Measurements from ENCODE around the gene CAMTA1. TPM values are rescaled to one million over a fixed set of nuclear protein-coding genes. Genes with fewer than 3 reads are reported as not detected.

Gene CAMTA1
- total RNA-seq, 6 donors from 2014 or later, result 38.8 to 74.0 (median 46.1) TPM

GRCh38 chr1:7008975-7009740 is 223.9 kb downstream of the CAMTA1 start:
- WGBS, 2 donors, result 79 to 88% methylated on average over 8 to 17 of the region's 18 CpGs
- no peaks in the 10 kb centered on the region for H3K36me3 ChIP-seq
- H3K4me3 ChIP-seq, result no peak overlapping the region
- H3K27me3 ChIP-seq, result no peaks in the 10 kb centered on the region
- ATAC-seq (ENCODE audit: low FRiP score in 2 of 2) (no peak), DNase-seq (peak in 1 of 2 donors; percentile 54)
- no peaks in the 10 kb centered on the region for H3K9me3 ChIP-seq
- no peak for TF ChIP-seq EP300 (IDR thresholded peaks at IDR 0.05)
- TF ChIP-seq POLR2AphosphoS5 (IDR thresholded peaks at IDR 0.05), result no peak
- no peak for TF ChIP-seq CTCF (IDR thresholded peaks at IDR 0.05)
- no peak for TF ChIP-seq POLR2A (IDR thresholded peaks at IDR 0.05)
- no peak overlapping the region for H3K27ac ChIP-seq
- no peaks in the 10 kb centered on the region for H3K4me1 ChIP-seq

- H3K36me3 ChIP-seq, result no peaks in the 10 kb centered on the region
- no peak overlapping the region for H3K4me3 ChIP-seq
- TF ChIP-seq EP300 (IDR thresholded peaks at IDR 0.05) (no peak), POLR2A (IDR thresholded peaks at IDR 0.05) (no peak), POLR2AphosphoS5 (IDR thresholded peaks at IDR 0.05) (no peak), CTCF (IDR thresholded peaks at IDR 0.05) (no peak)
- H3K4me1 ChIP-seq, result no peaks in the 10 kb centered on the region
- ATAC-seq (ENCODE audit: low FRiP score in 2 of 2) (no peak), DNase-seq (peak in 1 of 2 donors; percentile 51)
- WGBS, 2 donors, result 79 to 80% methylated on average over 11 to 13 of the region's 16 CpGs
- no peak overlapping the region for H3K27ac ChIP-seq
- H3K9me3 ChIP-seq, result no peaks in the 10 kb centered on the region
- H3K27me3 ChIP-seq, result no peaks in the 10 kb centered on the region
Measured at GRCh38 chr1:7009741-7010525, 224.7 kb downstream of the CAMTA1 start.

GRCh38 chr1:7010534-7011200 is 225.4 kb downstream of the CAMTA1 start:
- no peaks in the 10 kb centered on the region for H3K4me1 ChIP-seq
- H3K4me3 ChIP-seq, result no peak overlapping the region
- H3K27me3 ChIP-seq, result no peaks in the 10 kb centered on the region
- H3K9me3 ChIP-seq, result no peaks in the 10 kb centered on the region
- 78% methylated on average over 12 to 13 of the region's 13 CpGs for WGBS, 2 donors
- no peak overlapping the region for H3K27ac ChIP-seq
- no peaks in the 10 kb centered on the region for H3K36me3 ChIP-seq
- no peak for ATAC-seq (ENCODE audit: low FRiP score in 2 of 2)
- TF ChIP-seq CTCF (IDR thresholded peaks at IDR 0.05), result no peak
- TF ChIP-seq EP300 (IDR thresholded peaks at IDR 0.05), result no peak
- TF ChIP-seq POLR2A (IDR thresholded peaks at IDR 0.05), result no peak
- no peak for TF ChIP-seq POLR2AphosphoS5 (IDR thresholded peaks at IDR 0.05)
- no peak for DNase-seq

GRCh38 chr1:7011826-7012225 is 226.6 kb downstream of the CAMTA1 start:
- no peak for DNase-seq
- ATAC-seq (ENCODE audit: low FRiP score in 2 of 2), result no peak
- 84 to 89% methylated on average over 9 of the region's 9 CpGs for WGBS, 2 donors

More at GRCh38 chr1:7011826-7012225, 226.6 kb downstream of the CAMTA1 start:
- no peaks in the 10 kb centered on the region for H3K36me3 ChIP-seq
- TF ChIP-seq POLR2AphosphoS5 (IDR thresholded peaks at IDR 0.05) (no peak), EP300 (IDR thresholded peaks at IDR 0.05) (no peak), CTCF (IDR thresholded peaks at IDR 0.05) (no peak), POLR2A (IDR thresholded peaks at IDR 0.05) (no peak)
- no peak overlapping the region for H3K27ac ChIP-seq
- no peaks in the 10 kb centered on the region for H3K9me3 ChIP-seq
- no peak overlapping the region for H3K4me3 ChIP-seq
- H3K27me3 ChIP-seq, result no peaks in the 10 kb centered on the region
- no peaks in the 10 kb centered on the region for H3K4me1 ChIP-seq

All from upper lobe of left lung (tissue), 6 donors.